NCI-H2227 treated with DMSO at 0.1 percent for 48 hours (cell line): ENCODE results near the gene RET.

Experiments used
- DNase-seq: peaks from one replicate; lab custom pipeline; 2025; lab: John Stamatoyannopoulos, UW

RET gene

GRCh38 chr10:43044961-43045621, 31.8 kb upstream of the RET start:
- DNase-seq: no peak

- no peak for DNase-seq
These were observed 31.1 kb upstream of the RET start for GRCh38 chr10:43045631-43046287.

- no peak for DNase-seq
These were observed 30.4 kb upstream of the RET start for GRCh38 chr10:43046288-43046991.

DNA sequence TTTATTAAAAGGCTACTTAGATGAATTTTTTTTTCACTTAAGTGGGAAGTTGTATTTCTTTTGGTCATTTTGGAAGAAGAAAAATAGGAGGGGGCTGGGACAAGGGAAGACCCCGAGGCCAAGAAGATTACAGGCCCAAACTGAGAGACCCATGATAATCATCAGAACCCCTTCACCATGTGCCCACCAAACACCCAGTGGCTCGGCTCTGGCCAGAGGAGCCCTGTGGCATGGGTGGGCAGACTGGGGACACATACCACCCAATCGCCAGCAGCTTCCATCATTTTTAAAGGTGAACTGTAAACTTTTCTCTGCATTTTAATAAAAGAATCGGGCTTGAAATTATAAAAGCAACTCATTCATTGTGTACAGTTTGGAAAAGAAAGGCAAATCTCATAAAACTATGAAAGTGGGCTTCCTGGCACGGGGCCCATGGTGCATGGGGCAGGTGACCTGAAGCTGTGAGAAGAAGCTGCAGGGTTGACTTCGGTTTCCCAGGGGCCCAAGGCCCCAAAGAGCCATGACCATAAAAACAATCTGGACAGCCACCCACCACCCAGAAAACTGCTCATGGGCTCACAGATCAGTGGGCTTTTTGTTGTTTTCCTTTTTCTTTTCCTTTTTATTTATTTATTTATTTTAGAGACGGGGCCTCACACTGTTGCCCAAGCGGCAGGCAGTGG, 29.4 kb upstream of the RET start:
- DNase-seq: no peak

GRCh38 chr10:43048301-43049051, 28.4 kb upstream of the RET start:
- DNase-seq: no peak

- DNase-seq: no peak
These were observed 27.8 kb upstream of the RET start for GRCh38 chr10:43049081-43049551.

- DNase-seq: no peak
These were observed 26.9 kb upstream of the RET start for GRCh38 chr10:43050011-43050410.

DNA sequence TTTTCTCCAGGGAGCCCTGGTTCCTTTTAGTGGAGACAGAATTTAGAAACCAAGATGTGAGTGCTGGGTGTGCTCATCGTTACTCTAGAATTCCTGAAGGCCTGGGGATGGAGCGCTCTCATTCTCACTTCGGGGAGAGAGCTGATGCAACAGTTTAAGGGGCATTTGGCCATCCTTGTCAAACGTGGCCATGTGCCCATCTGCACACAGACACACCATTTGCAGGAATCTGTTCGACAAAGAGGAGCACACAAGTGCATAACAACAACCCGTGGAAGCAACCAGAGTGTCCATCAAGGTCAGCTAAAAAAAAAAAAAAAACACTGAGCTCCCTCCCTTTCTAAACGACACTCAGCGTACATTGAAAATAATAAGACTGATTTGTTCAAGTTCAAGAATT, 23.0 kb upstream of the RET start:
- DNase-seq: no peak

GRCh38 chr10:43054593-43054992, 22.3 kb upstream of the RET start:
- DNase-seq: no peak

- no peak for DNase-seq
These were observed 21.7 kb upstream of the RET start for GRCh38 chr10:43055217-43055616.

DNA sequence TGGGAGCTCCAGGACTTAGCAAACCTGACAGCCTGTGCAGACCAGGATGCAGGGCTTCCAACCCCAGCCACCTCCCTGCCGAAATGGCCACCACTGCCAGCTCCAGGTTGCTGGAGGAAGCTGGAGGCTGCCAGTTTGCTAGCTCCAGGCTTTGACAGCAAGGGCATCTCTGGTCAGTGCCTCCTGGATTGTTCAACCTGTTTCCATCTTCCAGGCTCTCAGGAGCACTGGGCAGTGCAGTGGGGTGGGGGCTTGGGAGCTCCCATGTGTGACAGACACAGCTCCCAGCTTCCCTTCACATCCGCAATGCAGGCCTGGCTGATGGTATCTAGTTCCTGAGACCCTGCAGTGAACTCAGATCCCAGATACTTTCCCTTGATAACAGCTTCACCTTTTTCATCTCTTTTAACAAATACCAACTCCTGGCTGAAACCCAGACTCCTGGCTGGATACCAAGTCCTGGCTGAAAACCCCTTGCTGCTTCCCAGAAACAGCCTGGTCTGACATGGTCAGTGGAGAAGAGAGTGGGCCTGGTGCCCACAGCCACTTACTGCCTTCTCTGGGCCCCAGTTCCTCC, 20.8 kb upstream of the RET start:
- no peak for DNase-seq

DNA sequence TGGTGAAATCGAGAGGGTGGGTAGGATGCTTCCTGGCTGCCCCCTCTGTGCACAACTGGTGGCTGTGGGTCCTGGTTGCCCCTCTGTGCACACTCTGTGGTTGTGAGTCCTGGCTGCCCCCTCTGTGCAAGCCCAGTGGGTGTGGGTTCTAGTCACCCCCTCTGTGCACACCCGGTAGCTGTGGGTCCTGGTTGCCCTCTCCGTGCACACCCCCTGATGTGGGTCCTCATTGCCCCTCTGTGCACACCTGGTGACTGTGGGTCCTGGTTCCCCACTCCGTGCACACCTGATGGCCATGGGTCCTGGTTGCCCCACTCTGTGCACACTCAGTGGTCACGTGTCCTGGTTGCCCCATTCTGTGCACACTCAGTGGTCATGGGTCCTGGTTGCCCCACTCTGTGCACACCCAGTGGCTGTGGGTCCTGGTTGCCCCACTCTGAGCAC, 20.3 kb upstream of the RET start:
- DNase-seq: no peak

- DNase-seq: no peak
These were observed 19.6 kb upstream of the RET start for GRCh38 chr10:43057231-43057711.

GRCh38 chr10:43057831-43058340, 19.0 kb upstream of the RET start:
- no peak for DNase-seq

GRCh38 chr10:43058716-43059335, 18.0 kb upstream of the RET start:
- no peak for DNase-seq

- DNase-seq: no peak
These were observed 17.5 kb upstream of the RET start for GRCh38 chr10:43059336-43059720.

DNA sequence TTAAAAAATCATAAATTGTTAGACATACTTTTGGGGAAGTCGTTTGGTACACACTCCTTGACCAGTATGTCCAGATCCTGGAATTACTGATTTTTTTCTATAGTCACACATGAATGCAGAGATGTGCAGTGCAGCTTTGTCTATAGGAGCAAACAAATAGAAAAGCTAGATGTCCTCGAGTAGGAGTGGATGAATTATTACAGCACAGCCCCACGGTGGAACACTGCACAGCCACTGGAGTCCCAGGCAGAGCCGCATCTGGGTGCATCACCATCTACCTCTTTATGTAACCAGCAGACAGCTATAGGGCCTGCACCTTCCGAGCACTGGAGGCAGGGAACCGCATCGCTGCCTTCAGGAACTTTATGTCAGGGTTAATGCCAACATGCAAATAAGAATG, 17.0 kb upstream of the RET start:
- DNase-seq: no peak

DNA sequence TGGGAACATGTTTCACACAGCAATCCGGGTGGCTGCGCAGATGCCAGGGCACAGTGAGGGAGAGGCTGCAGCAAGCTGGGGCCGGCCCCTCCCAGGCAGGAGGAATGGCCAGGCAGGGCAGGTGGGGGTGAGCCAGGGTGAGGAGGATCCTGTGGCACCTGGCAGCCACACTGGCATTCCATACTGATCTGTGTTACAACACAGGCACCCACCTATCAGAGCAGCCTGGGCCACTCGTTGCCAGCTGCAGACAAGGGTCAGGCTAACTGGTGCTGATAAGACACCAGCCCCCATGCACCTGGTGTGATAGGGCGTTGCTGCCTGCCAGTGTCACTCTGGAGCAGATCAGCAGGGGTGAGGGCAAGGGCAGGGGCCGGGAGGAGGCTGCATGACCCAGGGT, 16.6 kb upstream of the RET start:
- DNase-seq: no peak

- no peak for DNase-seq
These were observed 15.5 kb upstream of the RET start for GRCh38 chr10:43061331-43061730.

DNA sequence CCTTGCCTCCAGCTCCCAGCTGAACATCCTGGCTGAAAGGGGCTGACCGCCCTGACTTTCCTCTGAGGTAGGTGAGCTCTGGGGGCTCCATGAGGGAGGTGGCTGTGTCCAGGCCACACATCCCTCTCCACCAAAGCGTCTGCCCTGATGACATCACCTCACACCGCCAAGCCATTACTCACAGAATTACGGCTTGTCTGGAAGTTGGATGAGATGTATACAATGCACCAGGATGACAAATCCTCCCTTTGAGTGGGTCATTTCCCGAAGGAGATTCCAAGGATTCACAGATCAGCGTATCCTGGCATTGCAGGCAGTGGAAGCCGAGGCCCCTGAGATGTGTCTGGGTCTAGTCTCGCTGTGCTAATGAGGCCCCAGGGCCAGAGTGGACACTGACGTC, 15.1 kb upstream of the RET start:
- no peak for DNase-seq
